Panc1 (cell line): ENCODE results near the gene TMEM209. TPM values are rescaled to one million over a fixed set of nuclear protein-coding genes. Genes with fewer than 3 reads are reported as not detected.

Source experiments
- ATAC-seq: fragments of 200-7000 bp; cut with Tn5 transposase; 2 replicates; pipeline ENCODE4 v1.9.1; 2020; ENCODE audit warnings: mild to moderate bottlenecking, moderate library complexity
- BruUV-seq: library from RNA; stranded (reverse); fragments of 400-500 nt; replicated peaks from 2 replicates; lab custom pipeline; 2021; lab: Mats Ljungman, UMichigan
- CTCF ChIA-PET: fragments of 300-600 bp; sonication (Branson Sonifier 250); formaldehyde crosslinking; loops from one replicate; lab custom pipeline; 2022; ENCODE audit warnings: antibody characterized with exemption; lab: Charles Lee
- POLR2A ChIA-PET: fragments of 300-600 bp; sonication (Branson Sonifier 250); formaldehyde crosslinking; loops from one replicate; lab custom pipeline; 2022; ENCODE audit warnings: antibody characterized with exemption; lab: Charles Lee
- DNase-seq: peaks from one replicate; pipeline ENCODE4 v3.0.0-alpha.2; 2010; ENCODE audit warnings: low read depth, low spot score
- H3K27ac ChIP-seq: 2 replicates; pipeline ENCODE4 v1.5.1; 2011; ENCODE audit warnings: mild to moderate bottlenecking, low read length, inconsistent platforms
- H3K27me3 ChIP-seq: fragments of 200-500 bp; sonication (Bioruptor generic); 2 replicates; pipeline ENCODE4 v1.6.0; 2014; ENCODE audit warnings: low read length, inconsistent platforms; ENCODE audit not compliant: control insufficient read depth, insufficient read depth
- H3K36me3 ChIP-seq: fragments of 200-500 bp; sonication (Bioruptor generic); 2 replicates; pipeline ENCODE4 v1.5.1; 2014; ENCODE audit warnings: inconsistent platforms, mild to moderate bottlenecking, low read length, moderate library complexity; ENCODE audit not compliant: control insufficient read depth, insufficient read depth
- H3K4me1 ChIP-seq: 2 replicates; pipeline ENCODE4 v1.5.1; 2011; ENCODE audit warnings: inconsistent platforms, mild to moderate bottlenecking, low read length, moderate library complexity; ENCODE audit not compliant: control insufficient read depth, insufficient read depth
- H3K4me3 ChIP-seq, 2 experiments: 2 replicates each; pipeline ENCODE4 v1.5.1; 2011 to 2012; ENCODE audit warnings: low read depth in 2 of 2, low read length in 2 of 2, mild to moderate bottlenecking in 2 of 2, inconsistent platforms in 1 of 2, moderate library complexity in 1 of 2
- H3K9me3 ChIP-seq: fragments of 200-500 bp; sonication (Bioruptor generic); 2 replicates; pipeline ENCODE4 v1.5.1; 2014; ENCODE audit warnings: low read depth, mild to moderate bottlenecking, inconsistent platforms, low read length, moderate library complexity; ENCODE audit not compliant: control insufficient read depth, insufficient read depth
- CTCF ChIP-seq: fragments of 450-650 bp; IDR thresholded peaks from 2 replicates; pipeline ENCODE4 v1.5.1; 2017; ENCODE audit warnings: mild to moderate bottlenecking
- POLR2AphosphoS5 ChIP-seq: IDR thresholded peaks from 2 replicates; pipeline ENCODE4 v1.6.1; 2012; ENCODE audit warnings: mild to moderate bottlenecking, low read depth, low read length, moderate library complexity
- REST ChIP-seq, 2 experiments: IDR thresholded peaks; 2 replicates each; pipeline ENCODE4 v1.6.1; 2011 to 2012; ENCODE audit warnings: low read depth in 2 of 2, control low read depth in 1 of 2, low read length in 1 of 2, mild to moderate bottlenecking in 1 of 2, moderate library complexity in 1 of 2; ENCODE audit not compliant: insufficient read depth in 1 of 2
- SIN3A ChIP-seq: IDR thresholded peaks from 2 replicates; pipeline ENCODE4 v1.6.1; 2012; ENCODE audit warnings: low read depth, mild to moderate bottlenecking, low read length, moderate library complexity, borderline replicate concordance; ENCODE audit not compliant: insufficient read depth
- TCF7L2 ChIP-seq: IDR thresholded peaks from 2 replicates; pipeline ENCODE4 v1.6.1; 2011; ENCODE audit warnings: mild to moderate bottlenecking, low read depth, low read length, inconsistent platforms
- in situ Hi-C: cut with HindIII; loops from 2 replicates; pipeline ENCODE4 v1.10.0; 2016; ENCODE audit warnings: low sequenced_read_pairs, low pct_unique_long_range_greater_than_20kb
- intact Hi-C: fragments of 100-400 bp; cut with micrococcal nuclease; formaldehyde crosslinking; loops from one replicate; pipeline ENCODE4 v1.10.0; 2022; ENCODE audit not compliant: unreplicated experiment
- total RNA-seq: library from RNA; stranded (reverse); gene quantifications from one replicate; pipeline ENCODE4 v1.2.1, GENCODE V29; 2021; ENCODE audit not compliant: unreplicated experiment

TMEM209 gene
- total RNA-seq, 1 experiment from 2014 or later: 32.3 TPM

GRCh38 chr7:130208516-130208915 is 3.3 kb upstream of the TMEM209 start:
- Histone ChIP-seq H3K27me3 (no peaks in the 10 kb centered on the region), H3K4me1 (0 out of 2 replicates have a peak, but pooled peaks cover 6% of the 10 kb centered on the region), H3K4me3 (no peak overlapping the region), H3K27ac (no peak overlapping the region), H3K9me3 (no peaks in the 10 kb centered on the region), H3K36me3 (peaks cover 3% of the 10 kb centered on the region; the same call in 1 of the 2 replicates)
- no peak for DNase-seq
- intact Hi-C loops: no loop called here
- no peak for TF ChIP-seq REST (IDR thresholded peaks at IDR 0.05; ENCODE audit: insufficient read depth in 1 of 2, low read depth in 2 of 2, low read length in 1 of 2)
- no peak for TF ChIP-seq CTCF
- no peak for TF ChIP-seq SIN3A
- no peak for TF ChIP-seq POLR2AphosphoS5
- TF ChIP-seq TCF7L2: no peak
- no TSS peak for BruUV-seq
- no peak for ATAC-seq
- in situ Hi-C loops: no loop called here
- ChIA-PET POLR2A (interaction anchor here (0.6 kb wide), 1 partner anchor 294 kb away, joined by 5 read pairs; no protein-coding TSS in a partner anchor), CTCF (no interaction called here)

- Histone ChIP-seq H3K27ac (no peak within 1 kb of the TSS), H3K4me1 (0 out of 2 replicates have a peak, but pooled peaks cover 6% of the 10 kb centered on the region), H3K36me3 (peaks cover 3% of the 10 kb centered on the region; the same call in 1 of the 2 replicates), H3K27me3 (no peaks in the 10 kb centered on the region), H3K9me3 (no peaks in the 10 kb centered on the region), H3K4me3 (no peak within 1 kb of the TSS)
- POLR2A ChIA-PET: no interaction called here
- peak; percentile 8 for DNase-seq
- BruUV-seq: no TSS peak
- intact Hi-C loops (no loop called here), in situ Hi-C loops (no loop called here)
- no peak for TF ChIP-seq REST (IDR thresholded peaks at IDR 0.05; ENCODE audit: insufficient read depth in 1 of 2, low read depth in 2 of 2, low read length in 1 of 2)
- TF ChIP-seq POLR2AphosphoS5: no peak
- no peak for TF ChIP-seq CTCF
- no peak for ATAC-seq
- CTCF ChIA-PET: no interaction called here
Observed at GRCh38 chr7:130207642-130208041, 2.4 kb upstream of the TMEM209 start, which contains the start of gene SSMEM1. TSS of gene SSMEM1 (plus strand) at chr7:130207860. CDS start at chr7:130207911, 51 bp downstream.
